Measurements from ENCODE around the gene GMCL1.
A peak's percentile ranks its signal among the peaks of the same experiment; 100 is the strongest.
"Not testable (repeated sequence)": the region's sequence is repeated elsewhere in the genome, so short reads cannot be mapped to it uniquely, and the experiment has no call there.

Gene GMCL1

GRCh38 chr2:69827796-69828540, 1.5 kb upstream of the GMCL1 start:
- TF ChIP-seq CTCF (conservative IDR thresholded peaks at IDR 0.05) (no peak), ZFX (IDR thresholded peaks at IDR 0.05) (no peak)
- no peak overlapping the region for H3K27ac ChIP-seq

- no peak for TF ChIP-seq ZFX (IDR thresholded peaks at IDR 0.05)
- TF ChIP-seq CTCF (conservative IDR thresholded peaks at IDR 0.05), result no peak
- H3K27ac ChIP-seq, result peak overlapping the region; percentile 70
These were observed 563 bp upstream of the GMCL1 start for GRCh38 chr2:69828938-69829255.

GRCh38 chr2:69830045-69830905, 815 bp downstream of the GMCL1 start:
- peak overlapping the region; percentile 70 for H3K27ac ChIP-seq
- TF ChIP-seq CTCF (conservative IDR thresholded peaks at IDR 0.05) (no peak), ZFX (IDR thresholded peaks at IDR 0.05) (no peak)

GRCh38 chr2:69830906-69831241, 1.4 kb downstream of the GMCL1 start:
- not testable (repeated sequence) for H3K27ac ChIP-seq

GRCh38 chr2:69831354-69831905, 2.0 kb downstream of the GMCL1 start:
- H3K27ac ChIP-seq, result no peak overlapping the region

GRCh38 chr2:69833752-69834151, 4.3 kb downstream of the GMCL1 start:
- H3K27ac ChIP-seq, result no peak overlapping the region
- TF ChIP-seq ZFX (IDR thresholded peaks at IDR 0.05) (no peak), CTCF (conservative IDR thresholded peaks at IDR 0.05) (no peak)

More at GRCh38 chr2:69831354-69831905, 2.0 kb downstream of the GMCL1 start:
- no peak for TF ChIP-seq CTCF (conservative IDR thresholded peaks at IDR 0.05)
- TF ChIP-seq ZFX (IDR thresholded peaks at IDR 0.05), result no peak

- no peak overlapping the region for H3K27ac ChIP-seq
- TF ChIP-seq ZFX (IDR thresholded peaks at IDR 0.05), result no peak
- no peak for TF ChIP-seq CTCF (conservative IDR thresholded peaks at IDR 0.05)
These were observed 6.2 kb downstream of the GMCL1 start for GRCh38 chr2:69835666-69836065.

Data from C4-2B (cell line).